ENCODE measurements around the gene RGS7BP. TPM values are rescaled to one million over a fixed set of nuclear protein-coding genes. Genes with fewer than 3 reads are reported as not detected.

Gene RGS7BP
- total RNA-seq, 1 experiment from 2014 or later: 3.1 TPM

DNA sequence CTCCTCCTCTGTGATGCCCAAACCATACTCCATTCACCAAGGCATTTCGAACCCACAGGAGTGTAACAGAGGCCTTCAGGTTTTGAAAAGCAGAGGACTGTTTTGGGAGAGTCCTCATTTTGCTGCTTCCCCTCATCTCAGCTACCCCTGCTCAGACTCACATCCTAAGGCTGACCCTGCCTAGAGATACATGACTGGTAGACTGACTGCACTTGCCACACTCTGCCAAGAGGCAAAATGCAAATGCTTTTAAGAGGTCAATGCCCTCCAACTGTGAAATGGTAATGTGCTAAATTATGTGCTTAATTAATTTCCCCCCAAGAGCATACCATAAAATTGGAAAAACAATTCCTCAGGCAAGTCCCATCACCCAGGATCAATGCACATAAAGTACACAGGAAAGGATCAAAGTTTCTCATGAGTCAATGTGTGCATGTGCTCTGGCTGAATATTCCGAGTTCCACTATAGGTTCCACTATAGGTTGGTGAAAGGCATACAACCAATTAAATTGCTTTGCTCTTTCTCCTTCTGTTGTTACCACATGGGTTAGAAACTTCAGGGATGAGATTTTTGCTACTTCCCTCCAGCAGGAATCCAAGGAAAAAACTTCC is 87.0 kb downstream of the RGS7BP start:
- Histone ChIP-seq H3K4me1 (ENCODE audit: insufficient read depth, low read length, poor library complexity, severe bottlenecking) (no peaks in the 10 kb centered on the region), H3K4me3 (ENCODE audit: low read depth, low read length, poor library complexity, severe bottlenecking) (no peak overlapping the region), H3K27ac (ENCODE audit: low read depth, low read length, poor library complexity, severe bottlenecking) (no peak overlapping the region), H3K36me3 (ENCODE audit: insufficient read depth, low read length, poor library complexity, severe bottlenecking) (no peaks in the 10 kb centered on the region), H3K27me3 (replicated peaks; ENCODE audit: insufficient read depth, low read depth, low read length, poor library complexity) (no peaks in the 10 kb centered on the region), H3K9me3 (ENCODE audit: low read depth, low read length, poor library complexity, severe bottlenecking) (no peaks in the 10 kb centered on the region)
- TF ChIP-seq EZH2 (IDR thresholded peaks at IDR 0.05; ENCODE audit: borderline replicate concordance, low read depth, low read length, poor library complexity, severe bottlenecking): no peak
- TF ChIP-seq, protein P1, sequence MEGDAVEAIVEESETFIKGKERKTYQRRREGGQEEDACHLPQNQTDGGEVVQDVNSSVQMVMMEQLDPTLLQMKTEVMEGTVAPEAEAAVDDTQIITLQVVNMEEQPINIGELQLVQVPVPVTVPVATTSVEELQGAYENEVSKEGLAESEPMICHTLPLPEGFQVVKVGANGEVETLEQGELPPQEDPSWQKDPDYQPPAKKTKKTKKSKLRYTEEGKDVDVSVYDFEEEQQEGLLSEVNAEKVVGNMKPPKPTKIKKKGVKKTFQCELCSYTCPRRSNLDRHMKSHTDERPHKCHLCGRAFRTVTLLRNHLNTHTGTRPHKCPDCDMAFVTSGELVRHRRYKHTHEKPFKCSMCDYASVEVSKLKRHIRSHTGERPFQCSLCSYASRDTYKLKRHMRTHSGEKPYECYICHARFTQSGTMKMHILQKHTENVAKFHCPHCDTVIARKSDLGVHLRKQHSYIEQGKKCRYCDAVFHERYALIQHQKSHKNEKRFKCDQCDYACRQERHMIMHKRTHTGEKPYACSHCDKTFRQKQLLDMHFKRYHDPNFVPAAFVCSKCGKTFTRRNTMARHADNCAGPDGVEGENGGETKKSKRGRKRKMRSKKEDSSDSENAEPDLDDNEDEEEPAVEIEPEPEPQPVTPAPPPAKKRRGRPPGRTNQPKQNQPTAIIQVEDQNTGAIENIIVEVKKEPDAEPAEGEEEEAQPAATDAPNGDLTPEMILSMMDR (conservative IDR thresholded peaks at IDR 0.05; ENCODE audit: low read depth, low read length): no peak
- intact Hi-C loops (cut with micrococcal nuclease; ENCODE audit: unreplicated experiment): no loop called here
- CTCF ChIA-PET: no interaction called here
- BruUV-seq (replicated peaks): no TSS peak
- no peak for DNase-seq (ENCODE audit: low spot score)
- POLR2A ChIA-PET (ENCODE audit: low non-redundant PET): no interaction called here

DNA sequence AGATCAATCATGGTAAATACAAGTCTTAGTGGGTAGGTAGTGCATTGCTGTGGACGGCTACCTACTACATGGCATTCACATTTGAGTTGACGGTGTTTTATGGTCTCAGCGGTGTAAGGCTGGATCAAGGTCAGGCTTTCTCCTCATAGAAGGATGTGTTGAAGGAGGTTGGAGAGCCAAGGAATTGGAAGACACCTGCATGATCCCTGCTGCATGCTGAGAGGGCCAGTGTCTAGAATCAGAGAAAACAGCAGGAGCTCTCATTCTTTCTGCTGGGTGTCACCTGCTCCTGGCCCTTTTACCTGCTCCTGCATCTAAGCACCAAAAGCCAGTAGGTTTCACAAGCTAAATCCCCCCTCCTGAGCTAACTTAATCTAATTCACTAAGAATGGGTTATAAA is 88.2 kb downstream of the RGS7BP start:
- no peaks in the 10 kb centered on the region for H3K36me3 ChIP-seq (ENCODE audit: insufficient read depth, low read length, poor library complexity, severe bottlenecking)
- ChIA-PET CTCF (no interaction called here), POLR2A (ENCODE audit: low non-redundant PET) (no interaction called here)
- no TSS peak for BruUV-seq (replicated peaks)
- no peak overlapping the region for H3K27ac ChIP-seq (ENCODE audit: low read depth, low read length, poor library complexity, severe bottlenecking)
- intact Hi-C loops (cut with micrococcal nuclease; ENCODE audit: unreplicated experiment): no loop called here
- H3K4me3 ChIP-seq (ENCODE audit: low read depth, low read length, poor library complexity, severe bottlenecking): no peak overlapping the region
- no peak for TF ChIP-seq EZH2 (IDR thresholded peaks at IDR 0.05; ENCODE audit: borderline replicate concordance, low read depth, low read length, poor library complexity, severe bottlenecking)
- TF ChIP-seq, protein P1 (conservative IDR thresholded peaks at IDR 0.05; ENCODE audit: low read depth, low read length): no peak
- H3K27me3 ChIP-seq (replicated peaks; ENCODE audit: insufficient read depth, low read depth, low read length, poor library complexity): no peaks in the 10 kb centered on the region
- no peaks in the 10 kb centered on the region for H3K4me1 ChIP-seq (ENCODE audit: insufficient read depth, low read length, poor library complexity, severe bottlenecking)
- no peaks in the 10 kb centered on the region for H3K9me3 ChIP-seq (ENCODE audit: low read depth, low read length, poor library complexity, severe bottlenecking)
- DNase-seq (ENCODE audit: low spot score): no peak

DNA sequence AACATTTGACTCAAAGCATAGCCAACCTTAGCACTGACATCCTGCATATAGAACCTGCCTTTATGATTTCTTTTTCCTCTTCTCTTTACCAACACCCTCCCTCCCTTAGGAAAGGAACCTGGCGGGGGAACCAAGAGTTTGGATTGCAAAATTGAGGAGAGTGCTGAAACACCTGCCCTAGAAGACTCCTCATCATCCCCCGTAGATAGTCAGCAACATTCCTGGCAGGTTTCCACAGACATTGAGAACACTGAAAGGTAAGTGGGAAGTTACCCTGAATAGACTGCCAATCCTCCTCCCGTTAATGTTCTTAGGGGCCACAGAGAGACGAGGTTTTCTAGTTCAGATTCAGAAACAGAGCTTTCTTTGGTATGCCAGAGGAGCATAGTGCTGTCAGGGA is 88.8 kb downstream of the RGS7BP start:
- no TSS peak for BruUV-seq (replicated peaks)
- Histone ChIP-seq H3K4me1 (ENCODE audit: insufficient read depth, low read length, poor library complexity, severe bottlenecking) (no peaks in the 10 kb centered on the region), H3K36me3 (ENCODE audit: insufficient read depth, low read length, poor library complexity, severe bottlenecking) (no peaks in the 10 kb centered on the region), H3K9me3 (ENCODE audit: low read depth, low read length, poor library complexity, severe bottlenecking) (no peaks in the 10 kb centered on the region), H3K27me3 (replicated peaks; ENCODE audit: insufficient read depth, low read depth, low read length, poor library complexity) (peaks cover under 1% of the 10 kb centered on the region), H3K4me3 (ENCODE audit: low read depth, low read length, poor library complexity, severe bottlenecking) (no peak overlapping the region), H3K27ac (ENCODE audit: low read depth, low read length, poor library complexity, severe bottlenecking) (no peak overlapping the region)
- ChIA-PET CTCF (no interaction called here), POLR2A (ENCODE audit: low non-redundant PET) (no interaction called here)
- no peak for DNase-seq (ENCODE audit: low spot score)
- TF ChIP-seq, protein P1 (conservative IDR thresholded peaks at IDR 0.05; ENCODE audit: low read depth, low read length): no peak
- TF ChIP-seq EZH2 (IDR thresholded peaks at IDR 0.05; ENCODE audit: borderline replicate concordance, low read depth, low read length, poor library complexity, severe bottlenecking): no peak
- intact Hi-C loops (cut with micrococcal nuclease; ENCODE audit: unreplicated experiment): no loop called here

Data from A673 (cell line).